ENCODE results near the gene ONECUT2.

DNA sequence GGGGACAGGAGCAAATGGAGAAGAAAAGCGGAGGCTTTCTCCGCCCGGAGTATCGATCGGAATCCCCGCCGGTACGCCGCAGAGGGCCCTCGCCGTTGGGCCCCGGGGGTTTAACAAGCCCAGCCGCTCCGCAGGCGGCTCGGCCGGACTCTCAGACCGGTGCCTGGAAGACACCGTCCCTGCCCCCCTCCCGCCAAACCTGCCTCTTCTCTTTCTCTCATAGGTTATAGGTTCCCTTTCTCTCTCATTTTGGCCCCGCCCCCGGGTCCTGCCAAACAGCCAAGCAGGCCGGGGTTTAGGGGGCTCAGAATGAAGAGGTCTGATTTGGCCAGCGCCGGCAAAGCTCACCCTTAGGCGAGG is 4.4 kb downstream of the ONECUT2 start:
- TF ChIP-seq, protein P1, sequence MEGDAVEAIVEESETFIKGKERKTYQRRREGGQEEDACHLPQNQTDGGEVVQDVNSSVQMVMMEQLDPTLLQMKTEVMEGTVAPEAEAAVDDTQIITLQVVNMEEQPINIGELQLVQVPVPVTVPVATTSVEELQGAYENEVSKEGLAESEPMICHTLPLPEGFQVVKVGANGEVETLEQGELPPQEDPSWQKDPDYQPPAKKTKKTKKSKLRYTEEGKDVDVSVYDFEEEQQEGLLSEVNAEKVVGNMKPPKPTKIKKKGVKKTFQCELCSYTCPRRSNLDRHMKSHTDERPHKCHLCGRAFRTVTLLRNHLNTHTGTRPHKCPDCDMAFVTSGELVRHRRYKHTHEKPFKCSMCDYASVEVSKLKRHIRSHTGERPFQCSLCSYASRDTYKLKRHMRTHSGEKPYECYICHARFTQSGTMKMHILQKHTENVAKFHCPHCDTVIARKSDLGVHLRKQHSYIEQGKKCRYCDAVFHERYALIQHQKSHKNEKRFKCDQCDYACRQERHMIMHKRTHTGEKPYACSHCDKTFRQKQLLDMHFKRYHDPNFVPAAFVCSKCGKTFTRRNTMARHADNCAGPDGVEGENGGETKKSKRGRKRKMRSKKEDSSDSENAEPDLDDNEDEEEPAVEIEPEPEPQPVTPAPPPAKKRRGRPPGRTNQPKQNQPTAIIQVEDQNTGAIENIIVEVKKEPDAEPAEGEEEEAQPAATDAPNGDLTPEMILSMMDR (IDR thresholded peaks at IDR 0.05), result no peak
- TF ChIP-seq, protein P2, sequence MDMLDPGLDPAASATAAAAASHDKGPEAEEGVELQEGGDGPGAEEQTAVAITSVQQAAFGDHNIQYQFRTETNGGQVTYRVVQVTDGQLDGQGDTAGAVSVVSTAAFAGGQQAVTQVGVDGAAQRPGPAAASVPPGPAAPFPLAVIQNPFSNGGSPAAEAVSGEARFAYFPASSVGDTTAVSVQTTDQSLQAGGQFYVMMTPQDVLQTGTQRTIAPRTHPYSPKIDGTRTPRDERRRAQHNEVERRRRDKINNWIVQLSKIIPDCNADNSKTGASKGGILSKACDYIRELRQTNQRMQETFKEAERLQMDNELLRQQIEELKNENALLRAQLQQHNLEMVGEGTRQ (IDR thresholded peaks at IDR 0.05; ENCODE audit: borderline replicate concordance, low read depth, low read length), result no peak

Measured in SK-N-SH (cell line).